GM18517 (cell line): ENCODE data around the gene ABHD12.
"Not testable (repeated sequence)": the region's sequence is repeated elsewhere in the genome, so short reads cannot be mapped to it uniquely, and the experiment has no call there.

ENCODE experiments used
- ATAC-seq: cut with Tn5 transposase; IDR thresholded peaks from one replicate; pipeline ENCODE4 v1.9.1; 2021; ENCODE audit warnings: mild to moderate bottlenecking, moderate library complexity; ENCODE audit not compliant: unreplicated experiment

The ABHD12 gene

GRCh38 chr20:25390538-25391528 lies at the start of gene ABHD12:
TSS of gene ABHD12 (minus strand) at chr20:25390835. CDS start at chr20:25390703, 132 bp downstream.
- peak; percentile 84 for ATAC-seq

GRCh38 chr20:25439328-25439727 lies 48.7 kb upstream of the ABHD12 start:
- ATAC-seq, result peak; percentile 70

- no peak for ATAC-seq
These were observed 46.5 kb upstream of the ABHD12 start for GRCh38 chr20:25437153-25437581.

GRCh38 chr20:25424536-25424935 lies 33.9 kb upstream of the ABHD12 start:
- no peak for ATAC-seq

GRCh38 chr20:25422032-25422431 lies 31.4 kb upstream of the ABHD12 start:
- ATAC-seq, result no peak

- ATAC-seq, result no peak
These were observed 30.5 kb upstream of the ABHD12 start for GRCh38 chr20:25421102-25421501.

GRCh38 chr20:25418776-25419175 lies 28.1 kb upstream of the ABHD12 start:
- no peak for ATAC-seq

- no peak for ATAC-seq
These were observed 18.3 kb upstream of the ABHD12 start for GRCh38 chr20:25408890-25409289.

GRCh38 chr20:25408170-25408547 lies 17.5 kb upstream of the ABHD12 start:
- ATAC-seq, result no peak

GRCh38 chr20:25407311-25408169 lies 16.9 kb upstream of the ABHD12 start, which contains the start of gene GINS1:
TSS of gene GINS1 (plus strand) at chr20:25407673. CDS start at chr20:25407821, 148 bp downstream.
- ATAC-seq, result peak; percentile 84

- no peak for ATAC-seq
These were observed 11.9 kb upstream of the ABHD12 start for GRCh38 chr20:25402583-25402982.

- ATAC-seq, result not testable (repeated sequence)
These were observed 9.7 kb upstream of the ABHD12 start for GRCh38 chr20:25400291-25400732.

- peak; percentile 71 for ATAC-seq
These were observed 8.4 kb upstream of the ABHD12 start for GRCh38 chr20:25399037-25399430.

- ATAC-seq, result no peak
These were observed 7.9 kb upstream of the ABHD12 start for GRCh38 chr20:25398376-25399036.

GRCh38 chr20:25397821-25398220 lies 7.2 kb upstream of the ABHD12 start:
- no peak for ATAC-seq

- ATAC-seq, result no peak
These were observed 6.5 kb upstream of the ABHD12 start for GRCh38 chr20:25397096-25397495.

- no peak for ATAC-seq
These were observed 4.4 kb upstream of the ABHD12 start for GRCh38 chr20:25394996-25395395.

GRCh38 chr20:25394276-25394675 lies 3.6 kb upstream of the ABHD12 start:
- no peak for ATAC-seq

- peak; percentile 26 for ATAC-seq
These were observed 637 bp downstream of the ABHD12 start for GRCh38 chr20:25389858-25390537.

- ATAC-seq, result no peak
These were observed 1.2 kb downstream of the ABHD12 start for GRCh38 chr20:25389401-25389857.
